Neural progenitor cell (in vitro differentiated cells): Measurements from ENCODE around the gene LAGE3.

Experiments
- CTCF ChIP-seq: fragments of 200-600 bp; sonication (generic); IDR thresholded peaks from 2 replicates; pipeline ENCODE4 v1.5.1; 2017; ENCODE audit warnings: antibody characterized with exemption, mild to moderate bottlenecking
- EZH2 ChIP-seq: fragments of 200-600 bp; sonication (generic); IDR thresholded peaks from 2 replicates; pipeline ENCODE4 v1.6.1; 2017; ENCODE audit warnings: antibody characterized with exemption, mild to moderate bottlenecking, moderate library complexity
- EZH2phosphoT487 ChIP-seq: fragments of 200-600 bp; sonication (generic); IDR thresholded peaks from 2 replicates; pipeline ENCODE4 v1.6.1; 2017; ENCODE audit warnings: antibody characterized with exemption

GRCh38 chrX:154435171-154435733 is 43.8 kb downstream of the LAGE3 start:
- TF ChIP-seq CTCF (no peak), EZH2 (no peak), EZH2phosphoT487 (no peak)
